HCT116 (cell line): ENCODE measurements around the gene MTSS2.
A peak's percentile ranks its signal among the peaks of the same experiment; 100 is the strongest.

Experiments
- CBX3 ChIP-seq: IDR thresholded peaks from 2 replicates; pipeline ENCODE4 v1.6.1; 2012; ENCODE audit warnings: low read depth
- EZH2 ChIP-seq: fragments of 200-600 bp; sonication (generic); IDR thresholded peaks from 2 replicates; pipeline ENCODE4 v1.6.1; 2017; ENCODE audit warnings: antibody characterized with exemption, mixed run types
- EZH2phosphoT487 ChIP-seq: fragments of 200-600 bp; IDR thresholded peaks from 2 replicates; pipeline ENCODE4 v1.6.1; 2018; ENCODE audit warnings: antibody characterized with exemption, borderline replicate concordance
- JUND ChIP-seq: IDR thresholded peaks from 2 replicates; pipeline ENCODE4 v1.6.1; 2012
- POLR2A ChIP-seq: IDR thresholded peaks from 2 replicates; pipeline ENCODE4 v1.7.0; 2011; ENCODE audit warnings: borderline replicate concordance; ENCODE audit not compliant: insufficient read depth, insufficient read length; ENCODE audit errors: extremely low read depth
- POLR2AphosphoS5 ChIP-seq: IDR thresholded peaks from 2 replicates; pipeline ENCODE4 v1.6.1; 2011; ENCODE audit warnings: mild to moderate bottlenecking, low read depth, low read length, moderate library complexity
- RAD21 ChIP-seq: IDR thresholded peaks from 2 replicates; pipeline ENCODE4 v1.6.1; 2012; ENCODE audit warnings: low read depth, mild to moderate bottlenecking
- ZNF274 ChIP-seq: fragments of 200-500 bp; sonication (Bioruptor generic); IDR thresholded peaks from 2 replicates; pipeline ENCODE4 v1.6.1; 2014; ENCODE audit warnings: mild to moderate bottlenecking, low read depth, low read length, inconsistent platforms
- TF ChIP-seq, protein P1 (sequence below), 3 experiments: fragments of 200-600 bp in 1 of 3; sonication (generic) in 1 of 3; IDR thresholded peaks in 2 of 3; conservative IDR thresholded peaks in 1 of 3; 2 replicates each; pipeline ENCODE4 v1.5.1; 2012 to 2017; ENCODE audit warnings: low read depth in 2 of 3, low read length in 2 of 3, antibody characterized with exemption in 1 of 3, borderline replicate concordance in 1 of 3, control low read depth in 1 of 3, mild to moderate bottlenecking in 1 of 3, mixed read lengths in 1 of 3, mixed run types in 1 of 3, moderate library complexity in 1 of 3; ENCODE audit not compliant: insufficient read depth in 1 of 3
- TF ChIP-seq, protein P2 (sequence below): IDR thresholded peaks from 2 replicates; pipeline ENCODE4 v1.6.1; 2012
- TF ChIP-seq, protein P3 (sequence below): IDR thresholded peaks from 2 replicates; pipeline ENCODE4 v1.6.1; 2011; ENCODE audit warnings: mild to moderate bottlenecking, low read length, moderate library complexity; ENCODE audit not compliant: insufficient replicate concordance; ENCODE audit errors: extremely low read depth

DNA sequence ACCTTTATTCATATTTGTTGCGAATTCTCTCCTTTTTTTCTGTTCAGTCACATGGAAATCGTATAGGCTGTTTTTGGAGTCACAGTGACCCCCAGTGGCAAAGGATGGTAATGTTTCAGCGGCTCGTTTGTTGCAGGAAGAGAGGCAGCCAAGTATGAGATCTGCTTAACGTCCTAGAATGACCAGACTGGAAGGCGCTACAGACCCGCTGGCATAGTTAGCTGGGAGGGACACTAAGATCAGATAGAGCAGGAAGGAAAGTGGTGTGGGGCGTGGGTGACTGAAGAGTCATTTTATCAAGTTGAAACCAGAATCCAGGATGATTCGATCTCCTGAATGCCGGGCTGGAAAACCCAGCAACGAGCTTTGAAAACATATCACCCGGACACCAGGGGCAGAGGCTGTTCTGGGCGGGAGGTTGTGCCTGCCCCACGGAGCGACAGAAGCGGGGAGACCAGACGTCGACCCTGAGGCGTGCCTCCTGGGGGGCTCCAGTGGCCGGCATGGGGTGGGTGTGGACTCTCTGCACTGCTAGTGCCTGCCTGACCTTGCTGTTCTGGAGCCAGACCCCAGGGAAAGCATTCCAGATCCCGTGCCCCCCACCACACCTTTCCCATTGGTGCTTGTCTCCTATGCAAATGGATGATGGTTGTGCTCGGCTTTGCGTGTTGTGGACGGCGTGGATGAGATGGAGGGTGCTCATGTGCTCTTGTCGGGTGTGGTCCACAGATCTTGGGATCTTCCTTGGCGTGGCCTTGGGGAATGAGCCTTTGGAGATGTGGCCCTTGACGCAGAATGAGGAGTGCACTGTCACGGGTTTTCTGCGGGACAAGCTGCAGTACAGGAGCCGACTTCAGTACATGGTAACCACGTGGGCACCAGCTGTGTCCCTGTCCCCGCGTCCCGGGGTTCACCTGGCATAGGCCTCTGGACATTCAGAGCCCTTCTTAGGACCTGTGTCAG is 31.8 kb downstream of the MTSS2 start:
- TF ChIP-seq, protein P1, sequence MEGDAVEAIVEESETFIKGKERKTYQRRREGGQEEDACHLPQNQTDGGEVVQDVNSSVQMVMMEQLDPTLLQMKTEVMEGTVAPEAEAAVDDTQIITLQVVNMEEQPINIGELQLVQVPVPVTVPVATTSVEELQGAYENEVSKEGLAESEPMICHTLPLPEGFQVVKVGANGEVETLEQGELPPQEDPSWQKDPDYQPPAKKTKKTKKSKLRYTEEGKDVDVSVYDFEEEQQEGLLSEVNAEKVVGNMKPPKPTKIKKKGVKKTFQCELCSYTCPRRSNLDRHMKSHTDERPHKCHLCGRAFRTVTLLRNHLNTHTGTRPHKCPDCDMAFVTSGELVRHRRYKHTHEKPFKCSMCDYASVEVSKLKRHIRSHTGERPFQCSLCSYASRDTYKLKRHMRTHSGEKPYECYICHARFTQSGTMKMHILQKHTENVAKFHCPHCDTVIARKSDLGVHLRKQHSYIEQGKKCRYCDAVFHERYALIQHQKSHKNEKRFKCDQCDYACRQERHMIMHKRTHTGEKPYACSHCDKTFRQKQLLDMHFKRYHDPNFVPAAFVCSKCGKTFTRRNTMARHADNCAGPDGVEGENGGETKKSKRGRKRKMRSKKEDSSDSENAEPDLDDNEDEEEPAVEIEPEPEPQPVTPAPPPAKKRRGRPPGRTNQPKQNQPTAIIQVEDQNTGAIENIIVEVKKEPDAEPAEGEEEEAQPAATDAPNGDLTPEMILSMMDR (IDR thresholded peaks at IDR 0.05 in 2 of 3, conservative IDR thresholded peaks at IDR 0.05 in 1 of 3; ENCODE audit: borderline replicate concordance in 1 of 3, insufficient read depth in 1 of 3, low read depth in 2 of 3, low read length in 2 of 3), result peak; percentile 82 to 93 (median 91)
- TF ChIP-seq, protein P2, sequence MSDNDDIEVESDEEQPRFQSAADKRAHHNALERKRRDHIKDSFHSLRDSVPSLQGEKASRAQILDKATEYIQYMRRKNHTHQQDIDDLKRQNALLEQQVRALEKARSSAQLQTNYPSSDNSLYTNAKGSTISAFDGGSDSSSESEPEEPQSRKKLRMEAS, result no peak
- TF ChIP-seq POLR2A, result no peak
- no peak for TF ChIP-seq POLR2AphosphoS5
- no peak for TF ChIP-seq EZH2
- TF ChIP-seq CBX3, result no peak
- no peak for TF ChIP-seq ZNF274
- peak; percentile 98 for TF ChIP-seq RAD21
- TF ChIP-seq EZH2phosphoT487, result no peak
- no peak for TF ChIP-seq JUND
- TF ChIP-seq, protein P3, sequence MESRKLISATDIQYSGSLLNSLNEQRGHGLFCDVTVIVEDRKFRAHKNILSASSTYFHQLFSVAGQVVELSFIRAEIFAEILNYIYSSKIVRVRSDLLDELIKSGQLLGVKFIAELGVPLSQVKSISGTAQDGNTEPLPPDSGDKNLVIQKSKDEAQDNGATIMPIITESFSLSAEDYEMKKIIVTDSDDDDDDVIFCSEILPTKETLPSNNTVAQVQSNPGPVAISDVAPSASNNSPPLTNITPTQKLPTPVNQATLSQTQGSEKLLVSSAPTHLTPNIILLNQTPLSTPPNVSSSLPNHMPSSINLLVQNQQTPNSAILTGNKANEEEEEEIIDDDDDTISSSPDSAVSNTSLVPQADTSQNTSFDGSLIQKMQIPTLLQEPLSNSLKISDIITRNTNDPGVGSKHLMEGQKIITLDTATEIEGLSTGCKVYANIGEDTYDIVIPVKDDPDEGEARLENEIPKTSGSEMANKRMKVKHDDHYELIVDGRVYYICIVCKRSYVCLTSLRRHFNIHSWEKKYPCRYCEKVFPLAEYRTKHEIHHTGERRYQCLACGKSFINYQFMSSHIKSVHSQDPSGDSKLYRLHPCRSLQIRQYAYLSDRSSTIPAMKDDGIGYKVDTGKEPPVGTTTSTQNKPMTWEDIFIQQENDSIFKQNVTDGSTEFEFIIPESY, result no peak
